Thoracic aorta (tissue), 2 donors: ENCODE data around the gene GSTCD. TPM values are rescaled to one million over a fixed set of nuclear protein-coding genes. Genes with fewer than 3 reads are reported as not detected.
"Not testable (repeated sequence)": the region's sequence is repeated elsewhere in the genome, so short reads cannot be mapped to it uniquely, and the experiment has no call there.

Experiments
- ATAC-seq: fragments of 150-250 bp; one replicate; pipeline ENCODE4 v1.8.0; 2017; ENCODE audit warnings: low read depth; ENCODE audit not compliant: insufficient number of reproducible peaks, low FRiP score
- DNase-seq: peaks from one replicate; pipeline ENCODE4 v3.0.0-alpha.2; 2020; ENCODE audit warnings: low spot score
- H3K27ac ChIP-seq, 2 donors: fragments of 200-600 bp; sonication (generic); 1 replicate in 1 of 2; 2 replicates in 1 of 2; pipeline ENCODE4 v1.5.1; 2016; ENCODE audit warnings: mild to moderate bottlenecking in 2 of 2, moderate library complexity in 2 of 2
- H3K27me3 ChIP-seq: fragments of 200-600 bp; sonication (generic); replicated peaks from 2 replicates; pipeline ENCODE4 v1.6.0; 2016; ENCODE audit warnings: mild to moderate bottlenecking; ENCODE audit not compliant: insufficient read depth
- H3K36me3 ChIP-seq: fragments of 200-600 bp; sonication (generic); one replicate; pipeline ENCODE4 v1.5.1; 2016
- H3K4me1 ChIP-seq, 2 donors: fragments of 200-600 bp; sonication (generic); 1 replicate in 1 of 2; 2 replicates in 1 of 2; pipeline versions ENCODE4 v1.5.1 to v1.6.0; 2016; ENCODE audit warnings: low read depth in 2 of 2, mild to moderate bottlenecking in 1 of 2; ENCODE audit not compliant: control insufficient read depth in 1 of 2
- H3K4me3 ChIP-seq: fragments of 200-600 bp; sonication (generic); 2 replicates; pipeline ENCODE4 v1.5.1; 2016; ENCODE audit warnings: mild to moderate bottlenecking
- H3K9me3 ChIP-seq: fragments of 200-600 bp; sonication (generic); 2 replicates; pipeline ENCODE4 v1.5.1; 2016
- total RNA-seq, 2 donors: library from RNA; depleted of rRNA; stranded (reverse); fragments of >200 nt; gene quantifications; one replicate each; pipeline versions ENCODE4 v1.1.0 to v1.2.3, GENCODE V29; 2016
- TF ChIP-seq, protein P1 (sequence below): fragments of 200-600 bp; sonication (generic); IDR thresholded peaks from one replicate; pipeline ENCODE4 v1.5.1; 2019; ENCODE audit warnings: antibody characterized with exemption

GSTCD gene
- total RNA-seq, 2 donors from 2014 or later = 6.6 to 6.9 TPM

DNA sequence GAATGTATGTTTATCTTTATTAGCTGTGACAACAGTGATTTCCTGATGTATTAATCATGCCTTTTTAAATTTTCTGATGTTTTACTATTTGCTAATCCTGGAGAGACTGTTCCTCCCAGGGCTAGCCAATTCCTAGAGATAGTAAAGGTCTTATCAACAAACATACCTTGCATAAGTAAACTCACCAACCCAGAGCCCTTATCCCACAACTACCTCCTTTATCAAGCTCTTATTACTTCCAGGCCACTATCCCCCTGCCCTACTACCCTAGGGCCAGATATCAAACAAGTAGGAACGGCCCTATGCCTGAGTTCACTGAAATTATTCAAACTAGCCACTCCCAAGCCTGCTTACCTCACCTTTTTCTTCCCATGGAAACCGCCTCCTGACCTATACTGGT is 128.5 kb downstream of the GSTCD start:
- H3K36me3 ChIP-seq = no peaks in the 10 kb centered on the region
- TF ChIP-seq, protein P1, sequence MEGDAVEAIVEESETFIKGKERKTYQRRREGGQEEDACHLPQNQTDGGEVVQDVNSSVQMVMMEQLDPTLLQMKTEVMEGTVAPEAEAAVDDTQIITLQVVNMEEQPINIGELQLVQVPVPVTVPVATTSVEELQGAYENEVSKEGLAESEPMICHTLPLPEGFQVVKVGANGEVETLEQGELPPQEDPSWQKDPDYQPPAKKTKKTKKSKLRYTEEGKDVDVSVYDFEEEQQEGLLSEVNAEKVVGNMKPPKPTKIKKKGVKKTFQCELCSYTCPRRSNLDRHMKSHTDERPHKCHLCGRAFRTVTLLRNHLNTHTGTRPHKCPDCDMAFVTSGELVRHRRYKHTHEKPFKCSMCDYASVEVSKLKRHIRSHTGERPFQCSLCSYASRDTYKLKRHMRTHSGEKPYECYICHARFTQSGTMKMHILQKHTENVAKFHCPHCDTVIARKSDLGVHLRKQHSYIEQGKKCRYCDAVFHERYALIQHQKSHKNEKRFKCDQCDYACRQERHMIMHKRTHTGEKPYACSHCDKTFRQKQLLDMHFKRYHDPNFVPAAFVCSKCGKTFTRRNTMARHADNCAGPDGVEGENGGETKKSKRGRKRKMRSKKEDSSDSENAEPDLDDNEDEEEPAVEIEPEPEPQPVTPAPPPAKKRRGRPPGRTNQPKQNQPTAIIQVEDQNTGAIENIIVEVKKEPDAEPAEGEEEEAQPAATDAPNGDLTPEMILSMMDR = no peak
- ATAC-seq (no peak), DNase-seq (no peak)
- no peaks in the 10 kb centered on the region for H3K9me3 ChIP-seq
- H3K27me3 ChIP-seq = no peaks in the 10 kb centered on the region
- H3K4me1 ChIP-seq = peaks cover 0 to 14% of the 10 kb centered on the region in 2 donors
- H3K4me3 ChIP-seq = no peak overlapping the region
- no peak overlapping the region for H3K27ac ChIP-seq

DNA sequence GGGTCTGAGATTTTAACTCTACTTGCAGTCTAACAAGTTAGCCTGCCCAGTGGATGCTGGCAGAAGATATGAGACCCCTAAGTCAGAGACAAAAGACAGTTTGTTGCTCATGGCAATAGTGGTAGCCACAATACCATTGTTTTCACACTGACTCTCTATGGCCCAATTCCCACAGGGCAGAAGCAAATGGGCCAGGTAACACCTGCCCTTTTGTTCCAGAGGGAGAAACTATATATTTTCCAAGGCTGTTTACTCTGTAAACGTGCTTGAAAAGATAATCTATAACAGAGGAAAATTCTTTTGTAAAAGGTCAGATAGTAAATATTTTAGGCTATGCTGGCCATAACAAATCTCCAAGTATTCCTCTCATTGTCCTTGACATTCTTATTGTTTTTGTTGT is 129.5 kb downstream of the GSTCD start:
- Histone ChIP-seq H3K9me3 (no peaks in the 10 kb centered on the region), H3K27ac (no peak overlapping the region), H3K27me3 (no peaks in the 10 kb centered on the region), H3K4me1 (peaks cover 0 to 22% of the 10 kb centered on the region in 2 donors), H3K4me3 (no peak overlapping the region), H3K36me3 (no peaks in the 10 kb centered on the region)
- DNase-seq (no peak), ATAC-seq (no peak)
- TF ChIP-seq, protein P1 = no peak

DNA sequence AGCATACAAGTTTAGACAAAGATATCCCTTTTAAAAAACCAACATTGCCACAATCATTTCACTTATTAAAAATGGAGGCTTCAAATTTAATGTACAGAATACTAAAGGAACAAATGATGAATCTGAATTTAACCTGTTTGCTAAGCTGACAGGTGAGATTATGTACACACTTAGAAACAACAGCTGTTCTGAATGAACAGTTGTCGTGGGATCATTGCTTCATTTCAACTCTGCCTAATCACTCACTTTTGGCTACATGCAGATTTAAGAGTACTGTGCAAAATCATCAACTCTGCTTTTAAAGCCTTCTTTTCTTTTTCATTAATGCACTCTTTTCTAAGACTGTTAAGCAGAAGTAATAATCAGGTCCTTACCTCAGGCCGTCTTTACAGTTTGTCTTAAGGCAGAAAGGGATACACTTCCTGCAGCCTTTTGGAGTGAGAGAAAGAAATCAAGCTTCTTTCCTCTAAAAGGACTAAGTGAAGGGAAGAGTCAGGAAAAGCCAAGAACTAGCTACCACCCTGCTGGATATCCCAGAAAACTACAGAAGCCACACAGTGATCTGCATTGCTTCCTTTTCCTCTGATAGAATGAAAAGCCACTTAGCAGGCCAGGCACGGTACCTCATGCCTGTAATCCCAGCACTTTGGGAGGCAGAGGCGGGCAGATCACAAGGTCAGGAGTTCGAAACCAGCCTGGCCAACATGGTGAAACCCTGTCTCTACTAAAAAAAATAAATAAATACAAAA is 132.0 kb downstream of the GSTCD start:
- H3K4me1 ChIP-seq = peaks cover 7 to 36% of the 10 kb centered on the region in 2 donors
- peak overlapping the region in 1 of 2 donors; percentile 51 for H3K27ac ChIP-seq
- H3K4me3 ChIP-seq = no peak overlapping the region
- H3K9me3 ChIP-seq = no peaks in the 10 kb centered on the region
- H3K36me3 ChIP-seq = no peaks in the 10 kb centered on the region
- H3K27me3 ChIP-seq = no peaks in the 10 kb centered on the region
- TF ChIP-seq, protein P1 = no peak
- ATAC-seq (no peak), DNase-seq (no peak)

DNA sequence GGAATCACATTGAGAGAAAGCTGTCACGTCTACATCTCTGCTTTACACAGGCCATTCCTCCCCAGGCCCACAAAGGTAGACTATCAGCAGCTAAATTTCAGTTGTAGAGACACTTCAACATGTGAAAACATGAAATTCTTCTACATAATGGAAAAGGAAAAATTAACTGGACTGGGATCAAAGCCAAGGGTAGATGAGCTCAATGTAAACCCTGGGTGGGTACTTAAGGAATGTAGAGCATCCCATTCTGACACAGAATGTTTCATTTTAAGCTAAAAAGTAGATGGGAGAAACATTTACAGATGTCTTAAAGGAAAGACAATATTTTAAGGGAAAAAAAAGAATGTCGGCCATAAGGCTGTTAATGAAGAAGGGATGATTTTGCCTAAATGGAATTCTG is 135.4 kb downstream of the GSTCD start:
- no peaks in the 10 kb centered on the region for H3K9me3 ChIP-seq
- no peak overlapping the region for H3K4me3 ChIP-seq
- peak overlapping the region in 1 of 2 donors; percentile 16 for H3K27ac ChIP-seq
- DNase-seq = no peak
- no peaks in the 10 kb centered on the region for H3K27me3 ChIP-seq
- H3K36me3 ChIP-seq = no peaks in the 10 kb centered on the region
- TF ChIP-seq, protein P1 = no peak
- H3K4me1 ChIP-seq = peaks cover 7 to 41% of the 10 kb centered on the region in 2 donors
- no peak for ATAC-seq

DNA sequence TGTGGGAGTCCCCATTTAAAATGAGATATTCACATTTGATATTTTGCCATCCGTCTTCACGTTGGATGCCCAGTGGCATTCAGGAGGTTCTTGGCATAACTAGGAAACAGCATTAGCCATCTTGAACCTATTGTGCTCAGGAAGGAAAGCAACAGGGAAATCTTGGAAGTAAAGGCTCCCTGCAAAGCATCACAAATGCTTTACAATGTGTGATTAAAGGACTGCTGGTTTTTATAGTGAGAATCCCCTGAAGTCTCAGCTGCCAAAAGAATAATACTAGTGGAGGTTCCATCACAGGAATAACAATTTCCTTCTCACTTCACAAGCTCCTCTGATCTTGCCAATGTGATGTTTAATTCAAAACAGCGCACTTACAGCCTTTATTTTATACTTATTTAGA is 137.0 kb downstream of the GSTCD start:
- H3K36me3 ChIP-seq = no peaks in the 10 kb centered on the region
- DNase-seq (no peak), ATAC-seq (no peak)
- no peaks in the 10 kb centered on the region for H3K27me3 ChIP-seq
- H3K9me3 ChIP-seq = no peaks in the 10 kb centered on the region
- peaks cover 7 to 41% of the 10 kb centered on the region in 2 donors for H3K4me1 ChIP-seq
- TF ChIP-seq, protein P1 = no peak
- H3K4me3 ChIP-seq = peak overlapping the region; percentile 28
- peak overlapping the region in 1 of 2 donors; percentile 27 for H3K27ac ChIP-seq

DNA sequence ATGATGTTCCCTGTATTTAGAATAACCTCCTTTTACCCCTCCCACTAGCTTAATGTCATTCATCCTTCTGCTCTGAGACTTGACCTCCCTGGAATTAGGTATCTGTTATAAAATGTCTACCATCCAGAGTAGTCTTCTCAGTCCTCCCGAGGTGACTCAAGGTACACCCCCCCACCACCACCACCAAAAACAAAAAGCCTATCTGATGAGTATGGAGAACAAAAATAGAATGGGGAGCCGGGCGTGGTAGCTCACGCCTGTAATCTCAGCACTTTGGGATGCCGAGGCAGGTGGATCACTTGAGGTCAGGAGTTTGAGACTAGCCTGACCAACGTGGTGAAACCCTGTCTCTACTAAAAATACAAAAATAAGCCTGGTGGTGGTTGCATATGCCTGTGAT is 139.8 kb downstream of the GSTCD start:
- not testable (repeated sequence) for H3K27ac ChIP-seq, H3K4me3 ChIP-seq, DNase-seq, ATAC-seq, H3K36me3 ChIP-seq, H3K9me3 ChIP-seq, H3K27me3 ChIP-seq
- peaks cover 7 to 19% of the 10 kb centered on the region in 2 donors for H3K4me1 ChIP-seq
